ENCODE results near the gene ATOSB.

Gene ATOSB

DNA sequence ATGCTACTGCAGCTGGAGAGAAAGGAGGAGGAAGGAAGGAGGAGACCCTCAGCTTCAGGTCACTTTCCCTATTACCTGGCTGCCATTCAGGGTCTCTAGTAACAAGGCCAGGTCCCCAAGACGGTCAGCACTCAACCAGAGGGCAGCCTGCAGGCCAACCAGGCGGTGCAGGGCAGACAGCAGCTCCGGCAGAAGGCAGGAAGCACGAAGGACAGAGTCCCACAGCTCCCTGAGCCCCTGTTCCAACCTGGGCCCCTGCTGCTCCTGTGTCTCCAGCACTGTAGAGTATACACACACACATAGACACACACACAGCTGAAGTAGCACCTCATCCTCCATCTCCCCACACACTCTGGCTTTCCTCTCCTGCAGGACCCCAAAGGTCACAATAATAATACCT lies 37.6 kb downstream of the ATOSB start:
- Mint-ChIP-seq H3K27ac (no peak overlapping the region), H3K4me3 (peak overlapping the region; percentile 90), H3K9me3 (no peaks in the 10 kb centered on the region), H3K36me3 (ENCODE audit: low read depth) (peaks cover 41% of the 10 kb centered on the region), H3K27me3 (no peaks in the 10 kb centered on the region), H3K4me1 (ENCODE audit: low read depth) (peaks cover 37% of the 10 kb centered on the region)

GRCh38 chr9:35076848-35077247 lies 38.8 kb downstream of the ATOSB start:
- peaks cover 43% of the 10 kb centered on the region for H3K4me1 Mint-ChIP-seq (ENCODE audit: low read depth)
- H3K36me3 Mint-ChIP-seq (ENCODE audit: low read depth) = peaks cover 41% of the 10 kb centered on the region
- no peak overlapping the region for H3K4me3 Mint-ChIP-seq
- no peaks in the 10 kb centered on the region for H3K9me3 Mint-ChIP-seq
- no peaks in the 10 kb centered on the region for H3K27me3 Mint-ChIP-seq
- no peak overlapping the region for H3K27ac Mint-ChIP-seq

DNA sequence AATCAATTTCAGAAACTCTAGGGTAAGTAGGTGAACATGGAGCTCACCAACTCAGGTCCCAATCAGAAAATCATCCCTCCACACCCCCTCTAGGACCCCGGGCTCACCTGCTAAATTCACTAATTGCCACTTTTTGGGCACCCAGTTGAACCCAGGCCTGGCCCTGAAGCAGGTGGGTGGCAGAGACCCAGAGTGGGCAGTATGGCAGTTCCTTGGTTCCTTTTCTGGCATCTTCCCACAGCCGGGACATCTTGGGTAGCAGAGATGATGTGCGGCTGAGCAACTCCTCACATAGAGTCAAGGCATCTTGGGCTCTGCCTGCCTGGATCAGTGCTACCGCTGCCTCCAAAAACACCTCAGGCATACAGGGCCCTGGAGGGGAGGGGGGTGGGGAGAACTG lies 40.3 kb downstream of the ATOSB start:
- Mint-ChIP-seq H3K9me3 (no peaks in the 10 kb centered on the region), H3K27me3 (no peaks in the 10 kb centered on the region), H3K36me3 (ENCODE audit: low read depth) (peaks cover 54% of the 10 kb centered on the region), H3K4me3 (no peak overlapping the region), H3K27ac (no peak overlapping the region), H3K4me1 (ENCODE audit: low read depth) (peaks cover 49% of the 10 kb centered on the region)

DNA sequence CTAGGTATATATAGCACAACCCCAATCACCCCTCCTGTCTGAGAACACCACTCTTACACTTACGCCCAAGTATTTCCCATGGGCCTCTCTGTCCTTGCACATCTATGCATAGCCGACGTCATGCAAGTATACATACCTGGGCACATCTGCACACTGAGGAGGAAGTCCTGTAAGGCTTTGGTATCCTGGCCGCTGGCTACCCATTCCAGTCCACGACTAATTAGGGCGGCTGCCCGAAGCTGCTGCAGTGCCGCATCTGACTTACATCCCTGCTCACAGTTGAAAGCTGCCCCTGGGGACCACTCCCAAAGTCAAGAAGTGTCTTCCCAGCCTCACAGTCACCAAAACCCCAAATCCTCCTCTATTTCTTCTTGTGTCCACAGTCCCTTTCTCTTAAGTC lies 40.9 kb downstream of the ATOSB start:
- H3K9me3 Mint-ChIP-seq = no peaks in the 10 kb centered on the region
- peak overlapping the region; percentile 3 for H3K27ac Mint-ChIP-seq
- peaks cover 50% of the 10 kb centered on the region for H3K4me1 Mint-ChIP-seq (ENCODE audit: low read depth)
- H3K36me3 Mint-ChIP-seq (ENCODE audit: low read depth) = peaks cover 60% of the 10 kb centered on the region
- no peaks in the 10 kb centered on the region for H3K27me3 Mint-ChIP-seq
- no peak overlapping the region for H3K4me3 Mint-ChIP-seq

DNA sequence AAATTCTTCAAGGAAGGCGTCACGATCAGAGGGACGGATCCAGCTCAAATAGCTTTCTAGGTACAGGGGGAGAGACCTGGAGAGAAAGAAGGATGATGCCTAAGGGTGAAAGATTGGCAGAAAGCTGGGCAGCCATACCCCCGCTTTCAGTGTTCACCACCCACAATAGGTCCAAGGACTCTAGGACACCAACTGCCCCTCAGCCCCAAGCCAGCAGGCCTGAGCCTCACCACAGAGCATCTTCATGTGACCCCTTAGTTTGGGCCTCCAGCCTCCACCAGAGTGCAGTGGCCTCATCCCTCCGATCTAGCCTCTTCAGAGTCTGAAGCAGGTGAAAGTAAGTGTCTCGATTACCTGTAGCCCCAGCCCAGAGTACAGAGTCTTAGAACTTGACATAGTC lies 41.5 kb downstream of the ATOSB start:
- peaks cover 66% of the 10 kb centered on the region for H3K36me3 Mint-ChIP-seq (ENCODE audit: low read depth)
- H3K27ac Mint-ChIP-seq = no peak overlapping the region
- no peaks in the 10 kb centered on the region for H3K27me3 Mint-ChIP-seq
- peaks cover 55% of the 10 kb centered on the region for H3K4me1 Mint-ChIP-seq (ENCODE audit: low read depth)
- no peaks in the 10 kb centered on the region for H3K9me3 Mint-ChIP-seq
- H3K4me3 Mint-ChIP-seq = no peak overlapping the region

- Mint-ChIP-seq H3K4me3 (peak overlapping the region; percentile 96), H3K4me1 (ENCODE audit: low read depth) (peaks cover 56% of the 10 kb centered on the region), H3K36me3 (ENCODE audit: low read depth) (peaks cover 69% of the 10 kb centered on the region), H3K9me3 (no peaks in the 10 kb centered on the region), H3K27me3 (no peaks in the 10 kb centered on the region), H3K27ac (peak overlapping the region; percentile 95)
Observed at GRCh38 chr9:35073279-35073612, 42.4 kb downstream of the ATOSB start.

- Mint-ChIP-seq H3K27ac (peak within 1 kb of the TSS; percentile 96), H3K4me1 (ENCODE audit: low read depth) (peaks cover 57% of the 10 kb centered on the region), H3K9me3 (no peaks in the 10 kb centered on the region), H3K36me3 (ENCODE audit: low read depth) (peaks cover 73% of the 10 kb centered on the region), H3K4me3 (peak within 1 kb of the TSS; percentile 96), H3K27me3 (no peaks in the 10 kb centered on the region)
Observed at GRCh38 chr9:35072461-35073278, 43.0 kb downstream of the ATOSB start, which contains the start of gene VCP. TSS of gene VCP (minus strand) at chr9:35072625. CDS start at chr9:35072353, 272 bp downstream.

- Mint-ChIP-seq H3K4me1 (ENCODE audit: low read depth) (peaks cover 58% of the 10 kb centered on the region), H3K9me3 (no peaks in the 10 kb centered on the region), H3K27me3 (no peaks in the 10 kb centered on the region), H3K36me3 (ENCODE audit: low read depth) (peaks cover 75% of the 10 kb centered on the region), H3K4me3 (peak overlapping the region; percentile 96), H3K27ac (peak overlapping the region; percentile 96)
Observed at GRCh38 chr9:35071814-35072460, 43.7 kb downstream of the ATOSB start.

DNA sequence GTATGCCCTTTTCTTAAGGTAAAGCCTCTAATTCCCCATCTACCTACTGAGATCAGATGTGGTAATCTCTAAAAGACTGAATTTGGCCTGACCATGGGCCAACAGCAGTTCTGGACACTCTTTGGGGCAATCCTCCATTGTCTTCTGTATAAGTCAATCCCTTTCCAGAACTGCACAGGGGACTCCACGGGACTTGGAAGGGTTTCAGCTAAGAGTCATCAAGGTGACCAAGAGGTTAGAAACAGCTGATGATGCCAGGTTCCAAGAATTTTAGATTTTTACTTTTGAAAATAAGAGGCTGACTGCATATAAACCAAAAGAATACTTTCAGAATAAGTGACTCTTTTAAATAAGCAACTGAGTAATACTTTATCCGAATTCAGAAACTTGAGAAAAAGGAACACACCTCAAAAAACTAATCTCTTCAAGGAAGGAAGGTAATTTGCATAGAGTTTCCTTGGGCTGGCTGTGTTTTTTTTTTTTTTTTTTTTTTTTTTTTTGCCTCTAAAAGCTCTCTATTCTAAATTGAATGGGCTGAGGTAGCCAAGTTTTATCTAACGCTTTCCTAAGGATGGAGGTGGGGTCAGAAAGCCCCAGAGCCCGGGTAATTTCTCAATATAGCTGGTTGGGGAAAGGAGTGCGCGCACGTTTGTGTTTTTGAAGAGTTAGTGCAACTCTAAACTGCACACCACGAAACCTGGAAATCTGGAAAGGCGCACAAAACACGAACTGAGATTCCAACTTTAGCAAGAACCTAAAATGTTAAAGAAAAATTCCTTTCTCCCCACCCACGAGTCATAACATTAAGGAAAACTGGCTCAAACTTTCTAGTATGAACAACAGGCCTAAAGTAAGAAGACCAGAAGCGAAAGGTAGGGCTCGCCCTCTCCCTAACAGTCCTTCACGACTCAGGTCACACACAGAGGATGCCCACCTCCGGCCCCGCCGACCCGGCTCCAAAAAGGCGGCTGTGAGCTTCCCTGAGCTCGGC lies 44.5 kb downstream of the ATOSB start:
- Mint-ChIP-seq H3K36me3 (ENCODE audit: low read depth) (peaks cover 74% of the 10 kb centered on the region), H3K9me3 (no peaks in the 10 kb centered on the region), H3K27me3 (no peaks in the 10 kb centered on the region), H3K4me1 (ENCODE audit: low read depth) (peaks cover 58% of the 10 kb centered on the region), H3K4me3 (peak overlapping the region; percentile 96), H3K27ac (peak overlapping the region; percentile 96)

GRCh38 chr9:35069020-35069419 lies 46.6 kb downstream of the ATOSB start:
- Mint-ChIP-seq H3K27me3 (no peaks in the 10 kb centered on the region), H3K27ac (peak overlapping the region; percentile 84), H3K36me3 (ENCODE audit: low read depth) (peaks cover 76% of the 10 kb centered on the region), H3K4me1 (ENCODE audit: low read depth) (peaks cover 58% of the 10 kb centered on the region), H3K4me3 (peak overlapping the region; percentile 96), H3K9me3 (no peaks in the 10 kb centered on the region)

DNA sequence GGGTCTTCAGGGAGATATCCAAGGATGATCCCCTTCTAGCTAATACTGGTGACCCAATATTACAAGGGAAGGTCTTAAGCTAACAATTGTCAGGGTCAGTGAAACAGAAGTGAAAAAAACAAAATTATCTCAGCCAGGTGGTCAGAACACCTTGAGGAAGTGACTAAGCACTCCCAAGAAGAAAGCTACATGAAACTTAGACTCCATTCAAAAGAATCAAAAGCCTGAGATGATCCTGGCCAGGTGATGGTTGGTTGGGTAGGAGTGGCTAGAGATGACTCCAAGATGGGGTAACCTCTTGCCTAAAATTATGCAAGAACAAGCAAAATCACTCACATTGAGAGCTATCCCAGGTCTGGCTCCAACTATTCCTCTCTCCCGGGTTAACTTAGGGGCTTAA lies 48.6 kb downstream of the ATOSB start:
- Mint-ChIP-seq H3K4me3 (no peak overlapping the region), H3K4me1 (ENCODE audit: low read depth) (peaks cover 42% of the 10 kb centered on the region), H3K27me3 (no peaks in the 10 kb centered on the region), H3K27ac (no peak overlapping the region), H3K36me3 (ENCODE audit: low read depth) (peaks cover 90% of the 10 kb centered on the region), H3K9me3 (no peaks in the 10 kb centered on the region)

GRCh38 chr9:35060548-35061207 lies 55.0 kb downstream of the ATOSB start:
- Mint-ChIP-seq H3K36me3 (ENCODE audit: low read depth) (peaks cover 98% of the 10 kb centered on the region), H3K27ac (no peak overlapping the region), H3K4me1 (ENCODE audit: low read depth) (no peaks in the 10 kb centered on the region), H3K9me3 (no peaks in the 10 kb centered on the region), H3K27me3 (no peaks in the 10 kb centered on the region), H3K4me3 (no peak overlapping the region)

DNA sequence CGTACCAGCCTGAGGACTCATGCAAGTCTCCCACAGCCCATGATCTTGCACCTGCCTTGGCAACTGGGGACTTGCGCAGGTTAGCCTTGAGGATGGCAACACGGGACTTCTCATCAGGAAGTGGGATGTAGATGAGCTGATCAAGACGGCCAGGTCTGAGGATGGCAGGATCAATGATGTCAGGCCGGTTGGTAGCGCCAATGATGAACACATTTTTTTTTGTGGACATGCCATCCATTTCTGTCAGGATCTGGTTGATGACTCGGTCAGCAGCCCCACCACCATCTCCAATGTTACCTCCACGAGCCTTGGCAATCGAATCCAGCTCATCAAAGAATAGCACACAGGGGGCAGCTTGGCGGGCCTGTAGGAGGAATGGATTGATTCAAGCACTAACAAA lies 56.2 kb downstream of the ATOSB start:
- H3K36me3 Mint-ChIP-seq (ENCODE audit: low read depth) = peaks cover 98% of the 10 kb centered on the region
- H3K27me3 Mint-ChIP-seq = no peaks in the 10 kb centered on the region
- H3K27ac Mint-ChIP-seq = no peak overlapping the region
- no peak overlapping the region for H3K4me3 Mint-ChIP-seq
- H3K9me3 Mint-ChIP-seq = no peaks in the 10 kb centered on the region
- no peaks in the 10 kb centered on the region for H3K4me1 Mint-ChIP-seq (ENCODE audit: low read depth)

DNA sequence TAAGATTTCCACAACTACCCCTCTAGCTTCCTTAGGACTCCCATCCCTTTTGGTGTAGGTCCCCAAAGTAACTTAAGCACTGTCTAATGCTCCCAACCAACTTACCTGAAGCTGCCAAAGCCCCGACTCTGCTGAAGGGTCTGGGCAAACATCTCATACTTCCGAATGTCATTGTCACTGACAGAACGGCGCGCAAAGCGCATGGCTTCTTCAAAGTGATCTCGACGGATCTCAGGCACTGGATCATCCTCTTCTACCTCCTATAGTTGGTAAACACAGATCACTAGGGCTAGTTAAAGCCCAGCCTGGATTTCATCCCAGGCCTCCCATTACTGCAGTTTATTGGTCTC lies 58.4 kb downstream of the ATOSB start:
- no peaks in the 10 kb centered on the region for H3K4me1 Mint-ChIP-seq (ENCODE audit: low read depth)
- H3K27ac Mint-ChIP-seq = no peak overlapping the region
- H3K4me3 Mint-ChIP-seq = no peak overlapping the region
- no peaks in the 10 kb centered on the region for H3K9me3 Mint-ChIP-seq
- H3K27me3 Mint-ChIP-seq = no peaks in the 10 kb centered on the region
- peaks cover 95% of the 10 kb centered on the region for H3K36me3 Mint-ChIP-seq (ENCODE audit: low read depth)

Measured in stimulated activated naive CD8-positive, alpha-beta T cell treated with anti-CD3 and anti-CD28 coated beads, Interleukin-15, Interleukin-2, amounts not matched to agents 100 ng/mL and 50 ng/mL, for 24 hours (primary cell).